B cell (primary cell): ENCODE measurements around the gene TXNDC11. TPM values are rescaled to one million over a fixed set of nuclear protein-coding genes. Genes with fewer than 3 reads are reported as not detected.

Source experiments
- ATAC-seq: fragments of 200-7000 bp; cut with Tn5 transposase; one replicate; pipeline ENCODE4 v1.10.0; 2021; ENCODE audit warnings: low read depth, mild to moderate bottlenecking, moderate number of reproducible peaks, moderate library complexity
- CTCF ChIA-PET: fragments of 350-600 bp; sonication (Branson Sonifier 250); formaldehyde crosslinking; loops from one replicate; lab custom pipeline; 2021; ENCODE audit warnings: antibody characterized with exemption, inconsistent platforms; lab: Charles Lee
- POLR2A ChIA-PET: fragments of 350-600 bp; sonication (Branson Sonifier 250); formaldehyde crosslinking; loops from one replicate; lab custom pipeline; 2021; ENCODE audit warnings: antibody characterized with exemption; lab: Charles Lee
- DNase-seq: peaks from one replicate; pipeline ENCODE4 v3.0.0; 2013
- H2AFZ ChIP-seq: 2 replicates; pipeline ENCODE4 v1.6.1; 2012; ENCODE audit warnings: mild to moderate bottlenecking, low read depth, low read length; ENCODE audit not compliant: insufficient read depth, poor library complexity, severe bottlenecking
- H3K27ac ChIP-seq, 2 donors: 1 replicate in 1 of 2; 2 replicates in 1 of 2; pipeline ENCODE4 v1.5.1; 2012 to 2013; ENCODE audit warnings: low read length in 2 of 2, mild to moderate bottlenecking in 2 of 2, moderate library complexity in 1 of 2
- H3K27me3 ChIP-seq, 4 experiments: fragments of 200-600 bp in 1 of 4; sonication (generic) in 1 of 4; replicated peaks in 1 of 4; 1 replicate in 2 of 4; 2 replicates in 2 of 4; pipeline versions ENCODE4 v1.6.1 to v1.7.0; 2013 to 2016; ENCODE audit warnings: low read length in 3 of 4, mild to moderate bottlenecking in 2 of 4, mixed read lengths in 1 of 4, moderate library complexity in 1 of 4; ENCODE audit not compliant: insufficient read depth in 4 of 4, control insufficient read depth in 3 of 4; ENCODE audit errors: control extremely low read depth in 1 of 4
- H3K36me3 ChIP-seq, 2 experiments: replicated peaks in 1 of 2; 1 replicate in 1 of 2; 2 replicates in 1 of 2; pipeline versions ENCODE4 v1.6.1 to v1.7.1; 2013; ENCODE audit warnings: low read length in 1 of 2; ENCODE audit not compliant: insufficient read depth in 2 of 2, control insufficient read depth in 1 of 2; ENCODE audit errors: control extremely low read depth in 1 of 2, extremely low read depth in 1 of 2
- H3K4me1 ChIP-seq, 2 donors: fragments of 200-600 bp in 1 of 2; sonication (generic) in 1 of 2; 1 replicate in 1 of 2; 2 replicates in 1 of 2; pipeline versions ENCODE4 v1.5.1 to v1.6.1; 2013 to 2017; ENCODE audit warnings: low read length in 2 of 2; ENCODE audit not compliant: control insufficient read depth in 2 of 2, insufficient read depth in 2 of 2
- H3K4me2 ChIP-seq: replicated peaks from 2 replicates; pipeline ENCODE3; 2012; ENCODE audit warnings: mild to moderate bottlenecking, low read depth, low read length; ENCODE audit not compliant: poor library complexity, severe bottlenecking
- H3K4me3 ChIP-seq, 5 experiments: fragments of 200-600 bp in 1 of 5; sonication (generic) in 1 of 5; 1 replicate in 3 of 5; 2 replicates in 2 of 5; pipeline versions ENCODE4 v1.5.1 to v1.7.0; 2011 to 2016; ENCODE audit warnings: low read length in 4 of 5, mild to moderate bottlenecking in 4 of 5, low read depth in 2 of 5, control low read depth in 1 of 5, moderate library complexity in 1 of 5; ENCODE audit not compliant: insufficient read depth in 1 of 5; ENCODE audit errors: control extremely low read depth in 1 of 5, extremely low read depth in 1 of 5
- H3K79me2 ChIP-seq: fragments of 200-600 bp; sonication (generic); one replicate; pipeline ENCODE4 v1.6.0; 2016; ENCODE audit warnings: low read length; ENCODE audit not compliant: control insufficient read depth, insufficient read depth
- H3K9ac ChIP-seq: fragments of 200-600 bp; sonication (generic); 2 replicates; pipeline ENCODE4 v1.6.1; 2017; ENCODE audit warnings: mild to moderate bottlenecking, low read length, moderate library complexity
- H3K9me3 ChIP-seq, 3 donors: one replicate each; pipeline versions ENCODE4 v1.6.1 to v1.7.1; 2013; ENCODE audit warnings: low read length in 2 of 3; ENCODE audit not compliant: control insufficient read depth in 2 of 3, insufficient read depth in 1 of 3; ENCODE audit errors: control extremely low read depth in 1 of 3
- H4K20me1 ChIP-seq: 2 replicates; pipeline ENCODE4 v1.6.0; 2012; ENCODE audit warnings: mild to moderate bottlenecking, low read length; ENCODE audit not compliant: insufficient read depth, control insufficient read depth, poor library complexity, severe bottlenecking
- H3K27ac Mint-ChIP-seq: one replicate; pipeline ENCODE4 v1.8.0; 2021; ENCODE audit warnings: mixed read lengths
- H3K27me3 Mint-ChIP-seq: one replicate; pipeline ENCODE4 v1.8.0; 2021; ENCODE audit warnings: mixed read lengths
- H3K4me1 Mint-ChIP-seq: one replicate; pipeline ENCODE4 v1.8.0; 2021; ENCODE audit warnings: mixed read lengths
- H3K4me3 Mint-ChIP-seq: one replicate; pipeline ENCODE4 v1.8.0; 2021; ENCODE audit warnings: mixed read lengths
- H3K9me3 Mint-ChIP-seq: one replicate; pipeline ENCODE4 v1.8.0; 2022; ENCODE audit warnings: mixed read lengths; ENCODE audit not compliant: insufficient read depth
- EZH2 ChIP-seq: IDR thresholded peaks from 2 replicates; pipeline ENCODE4 v1.6.1; 2012; ENCODE audit warnings: borderline replicate concordance, low read depth, mild to moderate bottlenecking, moderate library complexity, low read length; ENCODE audit not compliant: insufficient read depth, poor library complexity, severe bottlenecking
- WGBS: methylation state at CpG from one replicate; pipeline ENCODE4 v1.1.5; 2013; ENCODE audit warnings: missing lambda C conversion rate; ENCODE audit not compliant: insufficient coverage; 5-methylcytosine and 5-hydroxymethylcytosine counted together
- intact Hi-C: fragments of 100-400 bp; cut with micrococcal nuclease; formaldehyde crosslinking; loops from one replicate; pipeline ENCODE4 v1.10.0; 2022
- polyA plus RNA-seq: library from polyadenylated mRNA; depleted of rRNA; stranded (reverse); fragments of >200 nt; gene quantifications from 2 replicates; pipeline ENCODE4 v1.2.3, GENCODE V29; 2012
- total RNA-seq, 2 donors: library from RNA; stranded (reverse); fragments of 120-200 nt in 1 of 2; gene quantifications; 1 replicate in 1 of 2; 2 replicates in 1 of 2; pipeline versions ENCODE4 v1.2.3 to v1.2.4, GENCODE V29; 2013 to 2022
- TF ChIP-seq, protein P1 (sequence below): fragments of 200-600 bp; IDR thresholded peaks from one replicate; pipeline ENCODE4 v1.8.0; 2022; ENCODE audit warnings: antibody characterized with exemption, mild to moderate bottlenecking

The TXNDC11 gene
- total and polyA plus RNA-seq, 2 donors (not counting 1 experiment from before 2014, with no cell fraction given): 50.2 to 76.9 TPM

GRCh38 chr16:11639008-11639562, 103.6 kb downstream of the TXNDC11 start:
- Mint-ChIP-seq H3K4me3 (no peak overlapping the region), H3K27ac (no peak overlapping the region), H3K27me3 (no peaks in the 10 kb centered on the region), H3K9me3 (no peaks in the 10 kb centered on the region), H3K4me1 (peaks cover 11% of the 10 kb centered on the region)
- ChIA-PET CTCF (interaction anchor here (0.6 to 5.3 kb wide), 12 partner anchors 8 to 231 kb away, joined by 3 to 128 read pairs (median 4); no protein-coding TSS in a partner anchor), POLR2A (no interaction called here)
- H3K4me2 ChIP-seq: no peak overlapping the region
- H3K4me3 ChIP-seq: no peak overlapping the region
- no peak overlapping the region for H3K27ac ChIP-seq
- H3K9me3 ChIP-seq: no peaks in the 10 kb centered on the region
- H3K27me3 ChIP-seq: no peaks in the 10 kb centered on the region
- intact Hi-C loops: no loop called here
- DNase-seq (no peak), ATAC-seq (no peak)
- H3K36me3 ChIP-seq: no peaks in the 10 kb centered on the region
- H4K20me1 ChIP-seq: no peaks in the 10 kb centered on the region
- WGBS: 33% methylated on average over 3 of the region's 4 CpGs
- peaks cover 7 to 14% of the 10 kb centered on the region in 2 donors for H3K4me1 ChIP-seq
- H2AFZ ChIP-seq: no peak overlapping the region
- H3K9ac ChIP-seq: no peak overlapping the region
- TF ChIP-seq, protein P1, sequence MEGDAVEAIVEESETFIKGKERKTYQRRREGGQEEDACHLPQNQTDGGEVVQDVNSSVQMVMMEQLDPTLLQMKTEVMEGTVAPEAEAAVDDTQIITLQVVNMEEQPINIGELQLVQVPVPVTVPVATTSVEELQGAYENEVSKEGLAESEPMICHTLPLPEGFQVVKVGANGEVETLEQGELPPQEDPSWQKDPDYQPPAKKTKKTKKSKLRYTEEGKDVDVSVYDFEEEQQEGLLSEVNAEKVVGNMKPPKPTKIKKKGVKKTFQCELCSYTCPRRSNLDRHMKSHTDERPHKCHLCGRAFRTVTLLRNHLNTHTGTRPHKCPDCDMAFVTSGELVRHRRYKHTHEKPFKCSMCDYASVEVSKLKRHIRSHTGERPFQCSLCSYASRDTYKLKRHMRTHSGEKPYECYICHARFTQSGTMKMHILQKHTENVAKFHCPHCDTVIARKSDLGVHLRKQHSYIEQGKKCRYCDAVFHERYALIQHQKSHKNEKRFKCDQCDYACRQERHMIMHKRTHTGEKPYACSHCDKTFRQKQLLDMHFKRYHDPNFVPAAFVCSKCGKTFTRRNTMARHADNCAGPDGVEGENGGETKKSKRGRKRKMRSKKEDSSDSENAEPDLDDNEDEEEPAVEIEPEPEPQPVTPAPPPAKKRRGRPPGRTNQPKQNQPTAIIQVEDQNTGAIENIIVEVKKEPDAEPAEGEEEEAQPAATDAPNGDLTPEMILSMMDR: no peak
- no peak for TF ChIP-seq EZH2
- peaks cover 3% of the 10 kb centered on the region for H3K79me2 ChIP-seq

GRCh38 chr16:11638140-11638539, 104.5 kb downstream of the TXNDC11 start:
- no peak for ATAC-seq

More at GRCh38 chr16:11638140-11638539, 104.5 kb downstream of the TXNDC11 start:
- peaks cover 7 to 15% of the 10 kb centered on the region in 2 donors for H3K4me1 ChIP-seq
- POLR2A ChIA-PET: no interaction called here
- CTCF ChIA-PET: interaction anchor here (0.8 to 2.1 kb wide), 5 partner anchors 59 to 674 kb away, joined by 3 to 7 read pairs (median 4); no protein-coding TSS in a partner anchor
- H3K4me2 ChIP-seq: no peak overlapping the region
- H3K9ac ChIP-seq: no peak overlapping the region
- H3K79me2 ChIP-seq: peaks cover 3% of the 10 kb centered on the region
- H3K27me3 ChIP-seq: no peaks in the 10 kb centered on the region
- no peaks in the 10 kb centered on the region for H3K27me3 Mint-ChIP-seq
- no peaks in the 10 kb centered on the region for H3K36me3 ChIP-seq
- TF ChIP-seq, protein P1: no peak
- no peak for TF ChIP-seq EZH2
- peaks cover 15% of the 10 kb centered on the region for H3K4me1 Mint-ChIP-seq
- H3K4me3 Mint-ChIP-seq: no peak overlapping the region
- no peaks in the 10 kb centered on the region for H4K20me1 ChIP-seq
- no peak overlapping the region for H3K27ac ChIP-seq
- intact Hi-C loops: no loop called here
- no peak overlapping the region for H3K27ac Mint-ChIP-seq
- no peak overlapping the region for H2AFZ ChIP-seq
- DNase-seq: no peak
- WGBS: 83% methylated on average over 1 of the region's 4 CpGs
- no peaks in the 10 kb centered on the region for H3K9me3 ChIP-seq
- H3K9me3 Mint-ChIP-seq: no peaks in the 10 kb centered on the region
- no peak overlapping the region for H3K4me3 ChIP-seq
